OCI-LY7 (cell line): Measurements from ENCODE around the gene DMXL1. TPM values are rescaled to one million over a fixed set of nuclear protein-coding genes. Genes with fewer than 3 reads are reported as not detected.

Experiments used
- BruUV-seq: library from RNA; stranded (reverse); fragments of 400-500 nt; replicated peaks from 2 replicates; lab custom pipeline; 2021; lab: Mats Ljungman, UMichigan
- CTCF ChIA-PET: fragments of 300-600 bp; sonication (Branson Sonifier 250); formaldehyde crosslinking; loops from one replicate; lab custom pipeline; 2022; ENCODE audit warnings: antibody characterized with exemption; ENCODE audit not compliant: unreplicated experiment; lab: Charles Lee
- POLR2A ChIA-PET: fragments of 300-600 bp; sonication (Branson Sonifier 250); formaldehyde crosslinking; loops from one replicate; lab custom pipeline; 2022; ENCODE audit warnings: antibody characterized with exemption; lab: Charles Lee
- DNase-seq: peaks from one replicate; pipeline ENCODE4 v3.0.0-alpha.2; 2015; ENCODE audit warnings: low spot score
- H2AFZ ChIP-seq: fragments of 200-600 bp; sonication (generic), shearing (Covaris generic); 2 replicates; pipeline ENCODE4 v1.6.1; 2014; ENCODE audit warnings: mild to moderate bottlenecking, antibody characterized with exemption, low read length, moderate library complexity
- H3K27ac ChIP-seq: fragments of 200-600 bp; sonication (generic); 2 replicates; pipeline ENCODE4 v1.5.1; 2014; ENCODE audit warnings: mixed run types, low read depth, mild to moderate bottlenecking, moderate library complexity, low read length, inconsistent platforms; ENCODE audit not compliant: poor library complexity, severe bottlenecking
- H3K36me3 ChIP-seq: fragments of 200-600 bp; sonication (generic); 2 replicates; pipeline ENCODE4 v1.6.1; 2014; ENCODE audit warnings: mild to moderate bottlenecking, antibody characterized with exemption, low read length, moderate library complexity, mixed read lengths; ENCODE audit not compliant: insufficient read depth
- H3K4me1 ChIP-seq: fragments of 200-600 bp; sonication (generic); 2 replicates; pipeline ENCODE4 v1.5.1; 2014; ENCODE audit warnings: mild to moderate bottlenecking, low read length; ENCODE audit not compliant: insufficient read depth, poor library complexity, severe bottlenecking
- H3K4me2 ChIP-seq: fragments of 200-600 bp; sonication (generic); 2 replicates; pipeline ENCODE4 v1.6.1; 2014; ENCODE audit warnings: mild to moderate bottlenecking, low read length
- H3K4me3 ChIP-seq: fragments of 200-600 bp; sonication (generic); 2 replicates; pipeline ENCODE4 v1.5.1; 2014; ENCODE audit warnings: mild to moderate bottlenecking, low read depth, low read length; ENCODE audit not compliant: poor library complexity, severe bottlenecking
- H3K79me2 ChIP-seq: fragments of 200-600 bp; sonication (generic); 2 replicates; pipeline ENCODE4 v1.6.1; 2016; ENCODE audit warnings: low read depth, mild to moderate bottlenecking, low read length, moderate library complexity, mixed read lengths; ENCODE audit not compliant: insufficient read depth
- H3K9me2 ChIP-seq: fragments of 200-600 bp; sonication (generic); 2 replicates; pipeline ENCODE4 v1.6.1; 2016; ENCODE audit warnings: mild to moderate bottlenecking, low read length, mixed read lengths; ENCODE audit not compliant: insufficient read depth
- H3K9me3 ChIP-seq: fragments of 200-600 bp; sonication (generic); 2 replicates; pipeline ENCODE4 v1.6.1; 2014; ENCODE audit warnings: mild to moderate bottlenecking, mixed run types, low read length, mixed read lengths
- H4K20me1 ChIP-seq: fragments of 200-600 bp; sonication (generic); 2 replicates; pipeline ENCODE4 v1.6.1; 2014; ENCODE audit warnings: mild to moderate bottlenecking, antibody characterized with exemption, low read length, moderate library complexity, mixed read lengths; ENCODE audit not compliant: insufficient read depth
- CTCF ChIP-seq: fragments of 200-600 bp; sonication (generic); conservative IDR thresholded peaks from 2 replicates; pipeline ENCODE4 v1.5.1; 2014; ENCODE audit warnings: mild to moderate bottlenecking, antibody characterized with exemption, low read length, moderate library complexity, mixed read lengths
- EZH2phosphoT487 ChIP-seq: fragments of 200-600 bp; sonication (generic); IDR thresholded peaks from 2 replicates; pipeline ENCODE4 v1.6.1; 2018; ENCODE audit warnings: low read depth, borderline replicate concordance, mild to moderate bottlenecking, mixed run types, antibody characterized with exemption, low read length, moderate library complexity, mixed read lengths
- intact Hi-C: fragments of 100-400 bp; cut with micrococcal nuclease; formaldehyde crosslinking; loops from one replicate; pipeline ENCODE4 v1.10.0; 2022; ENCODE audit not compliant: unreplicated experiment
- total RNA-seq, 2 experiments: library from RNA; depleted of rRNA in 1 of 2; stranded (reverse); fragments of >200 nt in 1 of 2; shearing (Covaris generic) in 1 of 2; gene quantifications; 2 replicates each; pipeline ENCODE4 v1.2.3, GENCODE V29; 2014 to 2022

DMXL1 gene
- total RNA-seq, 2 experiments from 2014 or later = 76.6 to 79.4 TPM

- no peaks in the 10 kb centered on the region for H3K9me3 ChIP-seq
- ChIA-PET CTCF (no interaction called here), POLR2A (interaction anchor here (0.6 to 1.2 kb wide), 3 partner anchors 12 to 19 kb away, joined by 3 read pairs; no protein-coding TSS in a partner anchor)
- intact Hi-C loops = no loop called here
- H3K9me2 ChIP-seq = no peaks in the 10 kb centered on the region
- H2AFZ ChIP-seq = no peak overlapping the region
- DNase-seq = no peak
- peaks cover 29% of the 10 kb centered on the region for H3K4me1 ChIP-seq
- no peak overlapping the region for H3K4me2 ChIP-seq
- no peaks in the 10 kb centered on the region for H4K20me1 ChIP-seq
- BruUV-seq = no TSS peak
- no peak overlapping the region for H3K4me3 ChIP-seq
- H3K79me2 ChIP-seq = no peaks in the 10 kb centered on the region
- TF ChIP-seq EZH2phosphoT487 (no peak), CTCF (no peak)
- H3K27ac ChIP-seq = no peak overlapping the region
- no peaks in the 10 kb centered on the region for H3K36me3 ChIP-seq
Observed at GRCh38 chr5:119036101-119036762, 34.7 kb upstream of the DMXL1 start.

GRCh38 chr5:119037496-119038215 lies 33.2 kb upstream of the DMXL1 start:
- Histone ChIP-seq H3K79me2 (no peaks in the 10 kb centered on the region), H3K4me3 (no peak overlapping the region), H3K9me2 (no peaks in the 10 kb centered on the region), H4K20me1 (no peaks in the 10 kb centered on the region), H3K4me1 (peaks cover 15% of the 10 kb centered on the region), H3K9me3 (no peaks in the 10 kb centered on the region), H3K36me3 (no peaks in the 10 kb centered on the region), H2AFZ (peak overlapping the region; percentile 18; the same call in 1 of the 2 replicates), H3K27ac (no peak overlapping the region), H3K4me2 (no peak overlapping the region)
- ChIA-PET POLR2A (no interaction called here), CTCF (no interaction called here)
- no TSS peak for BruUV-seq
- no peak for TF ChIP-seq EZH2phosphoT487
- TF ChIP-seq CTCF = no peak
- intact Hi-C loops = no loop called here
- DNase-seq = no peak
